ENCODE measurements around the gene FAM117A. TPM values are rescaled to one million over a fixed set of nuclear protein-coding genes. Genes with fewer than 3 reads are reported as not detected.

FAM117A gene
- total and polyA plus RNA-seq, 10 of the 15 experiments (the other 5 are each of a cell fraction or from before 2014, with no cell fraction given), result 2.1 to 29.6 (median 20.0) TPM

GRCh38 chr17:49783071-49783715, 19.3 kb upstream of the FAM117A start (continued):
- TF ChIP-seq ZNF592 (IDR thresholded peaks at IDR 0.05) (no peak), POLR2AphosphoS5 (IDR thresholded peaks at IDR 0.05; ENCODE audit: low read length) (no peak), SMARCA5 (IDR thresholded peaks at IDR 0.05) (no peak), JUND (IDR thresholded peaks at IDR 0.05; ENCODE audit: low read depth, low read length) (no peak), DPF2 (IDR thresholded peaks at IDR 0.05) (no peak), MLLT1 (IDR thresholded peaks at IDR 0.05) (no peak)

Measured in GM12878 (cell line).